H9 (cell line): ENCODE data around the gene VAV3. TPM values are rescaled to one million over a fixed set of nuclear protein-coding genes. Genes with fewer than 3 reads are reported as not detected.

Experiments
- DNase-seq: peaks from one replicate; pipeline ENCODE4 v3.0.0-alpha.2; 2017
- H2AFZ ChIP-seq: one replicate; pipeline ENCODE4 v1.6.1; 2013; ENCODE audit warnings: mild to moderate bottlenecking, low read length, control low read depth, moderate library complexity
- H2AK5ac ChIP-seq: 2 replicates; pipeline ENCODE4 v1.6.1; 2013; ENCODE audit warnings: low read length, control low read depth, mixed read lengths; ENCODE audit not compliant: insufficient read length
- H2BK120ac ChIP-seq: one replicate; pipeline ENCODE4 v1.6.1; 2013; ENCODE audit warnings: low read depth, mild to moderate bottlenecking, low read length, control low read depth, inconsistent platforms; ENCODE audit not compliant: poor library complexity, severe bottlenecking
- H2BK12ac ChIP-seq: 2 replicates; pipeline ENCODE4 v1.6.1; 2013; ENCODE audit warnings: low read length, control low read depth, mixed read lengths, low read depth; ENCODE audit not compliant: insufficient read length
- H2BK15ac ChIP-seq: 2 replicates; pipeline ENCODE4 v1.6.1; 2013; ENCODE audit warnings: low read depth, low read length, control low read depth
- H2BK20ac ChIP-seq: one replicate; pipeline ENCODE4 v1.6.1; 2013; ENCODE audit warnings: low read depth, mild to moderate bottlenecking, low read length, control low read depth, inconsistent platforms; ENCODE audit not compliant: poor library complexity, severe bottlenecking
- H2BK5ac ChIP-seq: 2 replicates; pipeline ENCODE4 v1.6.1; 2013; ENCODE audit warnings: low read length, control low read depth, mixed read lengths; ENCODE audit not compliant: insufficient read length
- H3K14ac ChIP-seq: 2 replicates; pipeline ENCODE4 v1.6.1; 2013; ENCODE audit warnings: low read length, control low read depth; ENCODE audit not compliant: insufficient read depth
- H3K18ac ChIP-seq: 2 replicates; pipeline ENCODE4 v1.6.1; 2013; ENCODE audit warnings: low read depth, mild to moderate bottlenecking, mixed read lengths, low read length, control low read depth; ENCODE audit not compliant: insufficient read length
- H3K23ac ChIP-seq: 2 replicates; pipeline ENCODE4 v1.6.1; 2013; ENCODE audit warnings: low read length, control low read depth, mixed read lengths, low read depth; ENCODE audit not compliant: insufficient read length
- H3K23me2 ChIP-seq: 2 replicates; pipeline ENCODE4 v1.6.1; 2013; ENCODE audit warnings: low read depth, mild to moderate bottlenecking, mixed read lengths, low read length, control low read depth; ENCODE audit not compliant: insufficient read length, poor library complexity, severe bottlenecking
- H3K27ac ChIP-seq: 2 replicates; pipeline ENCODE4 v1.5.1; 2013; ENCODE audit warnings: low read length, control low read depth, mixed read lengths, low read depth; ENCODE audit not compliant: insufficient read length
- H3K27me3 ChIP-seq: 2 replicates; pipeline ENCODE4 v1.6.1; 2013; ENCODE audit warnings: low read length, control low read depth, inconsistent platforms; ENCODE audit not compliant: insufficient read depth
- H3K4ac ChIP-seq: 2 replicates; pipeline ENCODE4 v1.6.1; 2013; ENCODE audit warnings: low read depth, mild to moderate bottlenecking, control low read depth, inconsistent platforms, low read length, moderate library complexity
- H3K4me1 ChIP-seq: 2 replicates; pipeline ENCODE4 v1.6.1; 2013; ENCODE audit warnings: low read length, control low read depth, inconsistent platforms; ENCODE audit not compliant: insufficient read depth
- H3K4me2 ChIP-seq: 2 replicates; pipeline ENCODE4 v1.6.1; 2013; ENCODE audit warnings: low read length, control low read depth, mixed read lengths; ENCODE audit not compliant: insufficient read length, insufficient read depth
- H3K56ac ChIP-seq: 2 replicates; pipeline ENCODE4 v1.6.1; 2013; ENCODE audit warnings: low read depth, mild to moderate bottlenecking, mixed read lengths, low read length, control low read depth; ENCODE audit not compliant: insufficient read length
- H3K79me1 ChIP-seq: 2 replicates; pipeline ENCODE4 v1.6.1; 2013; ENCODE audit warnings: low read depth, mild to moderate bottlenecking, moderate library complexity, low read length, control low read depth, inconsistent platforms; ENCODE audit not compliant: insufficient read depth, poor library complexity, severe bottlenecking
- H3K79me2 ChIP-seq: 2 replicates; pipeline ENCODE4 v1.6.1; 2013; ENCODE audit warnings: low read length, control low read depth, inconsistent platforms; ENCODE audit not compliant: insufficient read depth
- H3K9ac ChIP-seq: 2 replicates; pipeline ENCODE4 v1.6.1; 2013; ENCODE audit warnings: low read length, control low read depth, mixed read lengths; ENCODE audit not compliant: insufficient read length; ENCODE audit errors: extremely low read depth
- H3K9me3 ChIP-seq: one replicate; pipeline ENCODE4 v1.6.1; 2013; ENCODE audit warnings: low read depth, low read length, inconsistent platforms; ENCODE audit not compliant: control insufficient read depth
- H3T11ph ChIP-seq: one replicate; pipeline ENCODE4 v1.6.1; 2013; ENCODE audit warnings: mild to moderate bottlenecking, low read length, control low read depth, inconsistent platforms
- H4K20me1 ChIP-seq: one replicate; pipeline ENCODE4 v1.6.1; 2013; ENCODE audit not compliant: control insufficient read depth, insufficient read length, insufficient read depth
- H4K5ac ChIP-seq: 2 replicates; pipeline ENCODE4 v1.6.1; 2013; ENCODE audit warnings: low read depth, mild to moderate bottlenecking, mixed read lengths, low read length, control low read depth; ENCODE audit not compliant: insufficient read length
- H4K8ac ChIP-seq: replicated peaks from 2 replicates; pipeline ENCODE4 v1.6.1; 2013; ENCODE audit warnings: low read length, control low read depth, mixed read lengths, low read depth; ENCODE audit not compliant: insufficient read length
- H4K91ac ChIP-seq: 2 replicates; pipeline ENCODE4 v1.6.1; 2013; ENCODE audit warnings: low read depth, mild to moderate bottlenecking, moderate library complexity, mixed read lengths, low read length, control low read depth; ENCODE audit not compliant: insufficient read length
- H3K27ac Mint-ChIP-seq, 3 experiments: 2 replicates in 2 of 3; 3 replicates in 1 of 3; pipeline ENCODE4 v1.8.0; 2020 to 2021; ENCODE audit warnings: mixed read lengths in 3 of 3, mild to moderate bottlenecking in 1 of 3, moderate library complexity in 1 of 3
- H3K27me3 Mint-ChIP-seq: 2 replicates; pipeline ENCODE4 v1.8.0; 2021; ENCODE audit warnings: low read depth, mild to moderate bottlenecking, moderate library complexity, mixed read lengths
- H3K36me3 Mint-ChIP-seq, 3 experiments: 2 replicates in 2 of 3; 3 replicates in 1 of 3; pipeline ENCODE4 v1.8.0; 2020 to 2021; ENCODE audit warnings: low read depth in 3 of 3, mixed read lengths in 3 of 3; ENCODE audit not compliant: insufficient read depth in 1 of 3
- H3K4me1 Mint-ChIP-seq, 2 experiments: 2 replicates each; pipeline ENCODE4 v1.8.0; 2020; ENCODE audit warnings: mixed read lengths in 2 of 2
- H3K4me3 Mint-ChIP-seq, 2 experiments: 2 replicates in 1 of 2; 3 replicates in 1 of 2; pipeline ENCODE4 v1.8.0; 2020 to 2021; ENCODE audit warnings: mild to moderate bottlenecking in 2 of 2, mixed read lengths in 2 of 2, moderate library complexity in 1 of 2
- H3K9me3 Mint-ChIP-seq, 2 experiments: 2 replicates in 1 of 2; 3 replicates in 1 of 2; pipeline ENCODE4 v1.8.0; 2020; ENCODE audit warnings: mild to moderate bottlenecking in 2 of 2, mixed read lengths in 2 of 2, moderate library complexity in 1 of 2
- WGBS: extraction: QIAGEN DNeasy Blood & Tissue Kit; methylation state at CpG from one replicate; pipeline ENCODE4 v1.1.7; 2013; ENCODE audit warnings: missing lambda C conversion rate, low lambda C conversion rate, mixed read lengths; ENCODE audit not compliant: insufficient read length; ENCODE audit errors: extremely low coverage; 5-methylcytosine and 5-hydroxymethylcytosine counted together
- total RNA-seq: library from RNA; stranded (reverse); gene quantifications from 2 replicates; pipeline ENCODE4 v1.2.1, GENCODE V29; 2021
- TF ChIP-seq, protein P1 (sequence below): fragments of 200-600 bp; sonication (generic); conservative IDR thresholded peaks from 3 replicates; pipeline ENCODE4 v1.8.0; 2021; ENCODE audit warnings: antibody characterized with exemption, mild to moderate bottlenecking

Gene VAV3
- total RNA-seq, 1 experiment from 2014 or later = 5.1 TPM

DNA sequence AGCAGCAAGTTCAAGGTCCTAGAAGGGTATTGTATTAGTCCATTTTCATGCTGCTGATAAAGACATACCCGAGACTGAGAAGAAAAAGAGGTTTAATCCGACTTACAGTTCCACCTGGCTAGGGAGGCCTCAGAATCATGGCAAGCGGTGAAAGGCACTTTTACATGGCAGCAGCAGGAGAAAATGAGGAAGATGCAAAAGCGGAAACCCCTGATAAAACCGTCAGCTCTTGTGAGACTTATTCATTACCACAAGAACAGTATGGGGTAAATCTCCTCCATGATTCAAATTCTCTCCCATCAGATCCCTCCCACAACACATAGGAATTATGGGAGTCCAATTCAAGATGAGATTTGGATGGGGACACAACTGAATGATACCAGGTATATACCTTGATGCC lies 414.6 kb downstream of the VAV3 start:
- Histone ChIP-seq H3K27ac (no peak overlapping the region), H3K79me2 (no peaks in the 10 kb centered on the region), H2BK5ac (no peak overlapping the region), H3T11ph (no peak overlapping the region), H4K8ac (no peak overlapping the region), H3K14ac (no peak overlapping the region), H3K9me3 (no peaks in the 10 kb centered on the region), H3K4me2 (no peak overlapping the region), H2AFZ (no peak overlapping the region), H4K91ac (no peak overlapping the region), H4K20me1 (no peaks in the 10 kb centered on the region), H3K18ac (no peak overlapping the region), H3K4ac (no peak overlapping the region), H2BK15ac (no peak overlapping the region), H2BK120ac (no peak overlapping the region), H3K27me3 (no peaks in the 10 kb centered on the region), H4K5ac (no peak overlapping the region), H3K23me2 (no peaks in the 10 kb centered on the region), H2BK20ac (no peak overlapping the region), H2BK12ac (no peak overlapping the region), H2AK5ac (no peak overlapping the region), H3K9ac (no peak overlapping the region), H3K56ac (no peak overlapping the region), H3K23ac (no peak overlapping the region), H3K4me1 (no peaks in the 10 kb centered on the region), H3K79me1 (no peaks in the 10 kb centered on the region)
- no peak for DNase-seq
- Mint-ChIP-seq H3K27me3 (no peaks in the 10 kb centered on the region), H3K4me3 (no peak overlapping the region), H3K36me3 (no peaks in the 10 kb centered on the region), H3K9me3 (no peaks in the 10 kb centered on the region), H3K27ac (no peak overlapping the region), H3K4me1 (no peaks in the 10 kb centered on the region)
- WGBS = no CpG with 5 or more reads among the region's 5 CpGs
- TF ChIP-seq, protein P1, sequence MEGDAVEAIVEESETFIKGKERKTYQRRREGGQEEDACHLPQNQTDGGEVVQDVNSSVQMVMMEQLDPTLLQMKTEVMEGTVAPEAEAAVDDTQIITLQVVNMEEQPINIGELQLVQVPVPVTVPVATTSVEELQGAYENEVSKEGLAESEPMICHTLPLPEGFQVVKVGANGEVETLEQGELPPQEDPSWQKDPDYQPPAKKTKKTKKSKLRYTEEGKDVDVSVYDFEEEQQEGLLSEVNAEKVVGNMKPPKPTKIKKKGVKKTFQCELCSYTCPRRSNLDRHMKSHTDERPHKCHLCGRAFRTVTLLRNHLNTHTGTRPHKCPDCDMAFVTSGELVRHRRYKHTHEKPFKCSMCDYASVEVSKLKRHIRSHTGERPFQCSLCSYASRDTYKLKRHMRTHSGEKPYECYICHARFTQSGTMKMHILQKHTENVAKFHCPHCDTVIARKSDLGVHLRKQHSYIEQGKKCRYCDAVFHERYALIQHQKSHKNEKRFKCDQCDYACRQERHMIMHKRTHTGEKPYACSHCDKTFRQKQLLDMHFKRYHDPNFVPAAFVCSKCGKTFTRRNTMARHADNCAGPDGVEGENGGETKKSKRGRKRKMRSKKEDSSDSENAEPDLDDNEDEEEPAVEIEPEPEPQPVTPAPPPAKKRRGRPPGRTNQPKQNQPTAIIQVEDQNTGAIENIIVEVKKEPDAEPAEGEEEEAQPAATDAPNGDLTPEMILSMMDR = no peak
